ENCODE measurements around the gene CSMD2. TPM values are rescaled to one million over a fixed set of nuclear protein-coding genes. Genes with fewer than 3 reads are reported as not detected.

Gene CSMD2
- total RNA-seq, 2 experiments from 2014 or later, result not detected

DNA sequence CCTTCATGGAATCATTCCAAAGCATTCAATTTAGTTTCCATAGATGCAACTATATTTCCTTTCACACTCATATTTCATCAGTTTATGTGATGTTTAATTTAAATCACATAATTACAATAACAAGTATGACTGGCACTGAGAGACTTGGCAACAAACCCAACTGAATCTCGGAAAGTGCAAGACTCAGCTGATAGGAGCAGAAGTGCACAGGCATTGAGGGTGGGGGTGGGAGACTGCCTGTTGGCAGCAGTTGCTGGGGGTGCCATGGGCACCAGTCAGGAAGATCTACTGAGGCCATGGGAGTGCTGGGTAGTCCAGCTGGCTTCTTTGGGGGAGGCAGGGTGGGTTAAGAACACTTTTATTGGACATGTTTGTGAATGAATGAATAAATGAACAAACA lies 311.6 kb downstream of the CSMD2 start:
- no peaks in the 10 kb centered on the region for H3K36me3 Mint-ChIP-seq (ENCODE audit: low read depth)
- H3K4me1 ChIP-seq (ENCODE audit: insufficient read depth, low read length), result no peaks in the 10 kb centered on the region
- intact Hi-C loops (cut with DNase I, micrococcal nuclease), result no loop called here
- ATAC-seq (ENCODE audit: poor library complexity), result no peak
- no peak overlapping the region for H3K4me3 ChIP-seq (ENCODE audit: low read length)
- H3K9me3 ChIP-seq (ENCODE audit: control insufficient read depth in 1 of 2, insufficient read depth in 1 of 2, low read length in 2 of 2), result peaks cover 0 to 3% of the 10 kb centered on the region in 2 experiments
- no peak overlapping the region for H3K27ac ChIP-seq (ENCODE audit: low read depth in 1 of 2, low read length in 2 of 2)
- TF ChIP-seq, protein P1, sequence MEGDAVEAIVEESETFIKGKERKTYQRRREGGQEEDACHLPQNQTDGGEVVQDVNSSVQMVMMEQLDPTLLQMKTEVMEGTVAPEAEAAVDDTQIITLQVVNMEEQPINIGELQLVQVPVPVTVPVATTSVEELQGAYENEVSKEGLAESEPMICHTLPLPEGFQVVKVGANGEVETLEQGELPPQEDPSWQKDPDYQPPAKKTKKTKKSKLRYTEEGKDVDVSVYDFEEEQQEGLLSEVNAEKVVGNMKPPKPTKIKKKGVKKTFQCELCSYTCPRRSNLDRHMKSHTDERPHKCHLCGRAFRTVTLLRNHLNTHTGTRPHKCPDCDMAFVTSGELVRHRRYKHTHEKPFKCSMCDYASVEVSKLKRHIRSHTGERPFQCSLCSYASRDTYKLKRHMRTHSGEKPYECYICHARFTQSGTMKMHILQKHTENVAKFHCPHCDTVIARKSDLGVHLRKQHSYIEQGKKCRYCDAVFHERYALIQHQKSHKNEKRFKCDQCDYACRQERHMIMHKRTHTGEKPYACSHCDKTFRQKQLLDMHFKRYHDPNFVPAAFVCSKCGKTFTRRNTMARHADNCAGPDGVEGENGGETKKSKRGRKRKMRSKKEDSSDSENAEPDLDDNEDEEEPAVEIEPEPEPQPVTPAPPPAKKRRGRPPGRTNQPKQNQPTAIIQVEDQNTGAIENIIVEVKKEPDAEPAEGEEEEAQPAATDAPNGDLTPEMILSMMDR (IDR thresholded peaks at IDR 0.05), result no peak
- no peak overlapping the region for H3K27ac Mint-ChIP-seq
- no peaks in the 10 kb centered on the region for H3K9me3 Mint-ChIP-seq
- POLR2A ChIA-PET, result no interaction called here
- H3K4me1 Mint-ChIP-seq (ENCODE audit: low read depth), result no peaks in the 10 kb centered on the region
- no peak overlapping the region for H3K4me3 Mint-ChIP-seq
- no peaks in the 10 kb centered on the region for H3K36me3 ChIP-seq (ENCODE audit: insufficient read depth, low read length)
- H3K27me3 Mint-ChIP-seq, result peaks cover 52% of the 10 kb centered on the region
- no peak for DNase-seq
- CTCF ChIA-PET, result no interaction called here
- H3K27me3 ChIP-seq (ENCODE audit: control insufficient read depth in 1 of 2, insufficient read depth in 2 of 2, low read length in 2 of 2), result peaks cover 6 to 10% of the 10 kb centered on the region in 2 experiments

DNA sequence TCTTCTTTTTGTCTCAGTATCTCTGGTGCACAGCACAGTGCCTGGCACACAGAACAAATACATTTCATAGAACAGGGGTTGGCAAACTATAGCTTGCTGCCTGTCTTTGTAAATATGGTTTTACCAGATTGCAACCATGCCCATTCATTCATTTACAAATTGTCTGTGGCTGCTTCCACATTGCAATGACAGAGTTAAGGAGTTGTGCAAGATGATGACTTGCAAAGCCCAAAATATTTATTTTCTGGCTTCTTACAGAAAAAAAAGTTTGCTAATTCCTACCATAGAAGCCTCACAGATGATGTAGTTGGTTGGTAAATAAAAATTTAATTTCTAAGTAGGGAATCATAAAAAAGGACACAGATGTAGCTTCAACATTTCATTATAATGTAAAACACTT lies 312.3 kb downstream of the CSMD2 start:
- Mint-ChIP-seq H3K9me3 (no peaks in the 10 kb centered on the region), H3K4me1 (ENCODE audit: low read depth) (no peaks in the 10 kb centered on the region), H3K4me3 (no peak overlapping the region), H3K27me3 (peaks cover 52% of the 10 kb centered on the region), H3K36me3 (ENCODE audit: low read depth) (no peaks in the 10 kb centered on the region), H3K27ac (no peak overlapping the region)
- ChIA-PET POLR2A (no interaction called here), CTCF (no interaction called here)
- H3K9me3 ChIP-seq (ENCODE audit: control insufficient read depth in 1 of 2, insufficient read depth in 1 of 2, low read length in 2 of 2), result peaks cover 0 to 3% of the 10 kb centered on the region in 2 experiments
- H3K27me3 ChIP-seq (ENCODE audit: control insufficient read depth in 1 of 2, insufficient read depth in 2 of 2, low read length in 2 of 2), result peaks cover 6 to 7% of the 10 kb centered on the region in 2 experiments
- no peak overlapping the region for H3K27ac ChIP-seq (ENCODE audit: low read depth in 1 of 2, low read length in 2 of 2)
- TF ChIP-seq, protein P1 (IDR thresholded peaks at IDR 0.05), result no peak
- no peak overlapping the region for H3K4me3 ChIP-seq (ENCODE audit: low read length)
- intact Hi-C loops (cut with DNase I, micrococcal nuclease), result no loop called here
- DNase-seq, result no peak
- H3K4me1 ChIP-seq (ENCODE audit: insufficient read depth, low read length), result no peaks in the 10 kb centered on the region
- no peaks in the 10 kb centered on the region for H3K36me3 ChIP-seq (ENCODE audit: insufficient read depth, low read length)
- no peak for ATAC-seq (ENCODE audit: poor library complexity)

DNA sequence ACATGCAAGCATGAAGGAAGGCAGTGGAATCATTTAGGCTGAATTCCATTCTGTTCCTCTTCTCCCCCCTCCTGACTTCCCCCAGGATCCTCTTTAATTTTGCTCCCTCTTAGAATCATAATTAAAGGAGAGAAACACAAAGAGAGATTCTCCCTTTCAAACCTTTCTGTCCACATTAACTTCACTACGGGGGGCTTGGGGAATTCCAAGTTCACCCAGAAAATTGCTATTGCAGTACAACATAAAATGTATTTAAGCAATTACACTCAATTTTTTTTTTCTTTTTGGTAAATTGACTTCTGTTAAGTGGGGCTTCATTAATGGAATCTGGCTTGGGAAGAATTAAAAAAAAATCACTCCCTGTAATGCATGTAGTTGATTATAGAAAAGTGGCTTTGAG lies 314.5 kb downstream of the CSMD2 start:
- ChIA-PET POLR2A (no interaction called here), CTCF (no interaction called here)
- no peaks in the 10 kb centered on the region for H3K4me1 ChIP-seq (ENCODE audit: insufficient read depth, low read length)
- DNase-seq, result no peak
- no peaks in the 10 kb centered on the region for H3K9me3 ChIP-seq (ENCODE audit: control insufficient read depth in 1 of 2, insufficient read depth in 1 of 2, low read length in 2 of 2)
- peaks cover 4 to 6% of the 10 kb centered on the region in 2 experiments for H3K27me3 ChIP-seq (ENCODE audit: control insufficient read depth in 1 of 2, insufficient read depth in 2 of 2, low read length in 2 of 2)
- H3K4me3 ChIP-seq (ENCODE audit: low read length), result no peak overlapping the region
- H3K36me3 ChIP-seq (ENCODE audit: insufficient read depth, low read length), result no peaks in the 10 kb centered on the region
- TF ChIP-seq, protein P1 (IDR thresholded peaks at IDR 0.05), result no peak
- H3K27me3 Mint-ChIP-seq, result peaks cover 36% of the 10 kb centered on the region
- ATAC-seq (ENCODE audit: poor library complexity), result no peak
- no peak overlapping the region for H3K27ac ChIP-seq (ENCODE audit: low read depth in 1 of 2, low read length in 2 of 2)
- H3K4me1 Mint-ChIP-seq (ENCODE audit: low read depth), result no peaks in the 10 kb centered on the region
- no peak overlapping the region for H3K27ac Mint-ChIP-seq
- H3K4me3 Mint-ChIP-seq, result no peak overlapping the region
- no peaks in the 10 kb centered on the region for H3K36me3 Mint-ChIP-seq (ENCODE audit: low read depth)
- intact Hi-C loops (cut with DNase I, micrococcal nuclease), result no loop called here
- no peaks in the 10 kb centered on the region for H3K9me3 Mint-ChIP-seq

All from CD4-positive, alpha-beta T cell (primary cell).